Tibial artery (tissue), 4 donors: Measurements from ENCODE around the gene TOMM20L.

ENCODE experiments used
- DNase-seq, 2 donors: peaks; one replicate each; pipeline ENCODE4 v3.0.0-alpha.2; 2019
- H3K27ac ChIP-seq, 2 donors: fragments of 200-600 bp; sonication (generic) in 1 of 2; 1 replicate in 1 of 2; 2 replicates in 1 of 2; pipeline ENCODE4 v1.5.1; 2018 to 2019; ENCODE audit warnings: mild to moderate bottlenecking in 1 of 2
- H3K27me3 ChIP-seq, 2 donors: fragments of 200-600 bp; sonication (generic) in 1 of 2; one replicate each; pipeline versions ENCODE4 v1.5.1 to v1.6.0; 2016 to 2019
- H3K36me3 ChIP-seq, 3 donors: fragments of 200-600 bp; sonication (generic) in 2 of 3; one replicate each; pipeline ENCODE4 v1.5.1; 2016 to 2019; ENCODE audit warnings: mild to moderate bottlenecking in 2 of 3
- H3K4me1 ChIP-seq, 4 donors: fragments of 200-600 bp; sonication (generic) in 2 of 4; 1 replicate in 3 of 4; 2 replicates in 1 of 4; pipeline ENCODE4 v1.5.1; 2016 to 2019
- H3K4me3 ChIP-seq, 2 donors: fragments of 200-600 bp; sonication (generic) in 1 of 2; 1 replicate in 1 of 2; 2 replicates in 1 of 2; pipeline ENCODE4 v1.5.1; 2018 to 2019; ENCODE audit warnings: mild to moderate bottlenecking in 2 of 2
- H3K9me3 ChIP-seq, 3 donors: fragments of 200-600 bp; sonication (generic) in 1 of 3; one replicate each; pipeline ENCODE4 v1.5.1; 2016 to 2019
- intact Hi-C: fragments of 100-400 bp; cut with DNase I; formaldehyde crosslinking; loops from one replicate; pipeline ENCODE4 v1.15.0; 2023; ENCODE audit warnings: low total_unique reads
- TF ChIP-seq, protein P1 (sequence below), 2 experiments: fragments of 200-600 bp in 1 of 2; fragments of 450-650 bp in 1 of 2; IDR thresholded peaks; one replicate each; pipeline ENCODE4 v1.5.1; 2017 to 2019; ENCODE audit warnings: antibody characterized with exemption in 2 of 2, mild to moderate bottlenecking in 1 of 2, moderate library complexity in 1 of 2

Gene TOMM20L

DNA sequence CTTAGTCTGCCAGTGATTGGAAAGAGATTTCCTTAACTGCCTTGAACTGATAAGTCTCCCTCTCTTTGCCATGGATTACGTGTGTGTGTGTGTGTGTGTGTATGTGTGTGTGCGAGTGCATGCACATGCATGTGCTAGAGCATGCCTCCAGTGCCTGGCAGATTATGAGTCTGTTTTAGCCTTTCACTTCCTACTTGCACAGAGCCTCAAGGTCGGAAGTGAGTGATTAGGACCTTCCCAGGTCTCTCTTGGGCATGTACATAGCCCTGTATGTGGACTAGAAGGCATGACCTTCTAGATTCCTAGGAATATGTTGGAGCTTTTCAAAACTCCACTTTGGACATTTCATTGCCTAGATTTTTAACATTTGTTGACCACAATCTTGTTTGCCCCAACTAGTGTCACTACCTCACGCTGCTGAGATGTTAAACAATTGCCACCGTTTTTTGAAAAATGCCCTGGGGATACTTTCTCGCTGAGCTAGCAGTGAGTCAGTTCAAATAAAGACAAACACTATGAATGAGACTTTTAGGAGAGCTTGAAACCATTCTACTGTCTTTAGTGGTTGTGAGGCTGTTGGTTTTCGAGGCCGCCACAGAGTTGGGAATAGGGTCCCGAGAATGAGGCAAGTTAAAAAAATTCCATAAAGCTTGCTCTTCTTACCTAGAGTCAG lies 60.0 kb downstream of the TOMM20L start:
- DNase-seq, result no peak
- no peak overlapping the region for H3K27ac ChIP-seq
- TF ChIP-seq, protein P1, sequence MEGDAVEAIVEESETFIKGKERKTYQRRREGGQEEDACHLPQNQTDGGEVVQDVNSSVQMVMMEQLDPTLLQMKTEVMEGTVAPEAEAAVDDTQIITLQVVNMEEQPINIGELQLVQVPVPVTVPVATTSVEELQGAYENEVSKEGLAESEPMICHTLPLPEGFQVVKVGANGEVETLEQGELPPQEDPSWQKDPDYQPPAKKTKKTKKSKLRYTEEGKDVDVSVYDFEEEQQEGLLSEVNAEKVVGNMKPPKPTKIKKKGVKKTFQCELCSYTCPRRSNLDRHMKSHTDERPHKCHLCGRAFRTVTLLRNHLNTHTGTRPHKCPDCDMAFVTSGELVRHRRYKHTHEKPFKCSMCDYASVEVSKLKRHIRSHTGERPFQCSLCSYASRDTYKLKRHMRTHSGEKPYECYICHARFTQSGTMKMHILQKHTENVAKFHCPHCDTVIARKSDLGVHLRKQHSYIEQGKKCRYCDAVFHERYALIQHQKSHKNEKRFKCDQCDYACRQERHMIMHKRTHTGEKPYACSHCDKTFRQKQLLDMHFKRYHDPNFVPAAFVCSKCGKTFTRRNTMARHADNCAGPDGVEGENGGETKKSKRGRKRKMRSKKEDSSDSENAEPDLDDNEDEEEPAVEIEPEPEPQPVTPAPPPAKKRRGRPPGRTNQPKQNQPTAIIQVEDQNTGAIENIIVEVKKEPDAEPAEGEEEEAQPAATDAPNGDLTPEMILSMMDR (IDR thresholded peaks at IDR 0.05), result no peak
- H3K4me3 ChIP-seq, result no peak overlapping the region
- no peaks in the 10 kb centered on the region for H3K4me1 ChIP-seq
- H3K9me3 ChIP-seq, result no peaks in the 10 kb centered on the region
- H3K27me3 ChIP-seq, result no peaks in the 10 kb centered on the region
- intact Hi-C loops, result no loop called here
- peaks cover 45 to 68% (median 53%) of the 10 kb centered on the region in 3 donors for H3K36me3 ChIP-seq
